ENCODE measurements around the gene ANKRD13B. TPM values are rescaled to one million over a fixed set of nuclear protein-coding genes. Genes with fewer than 3 reads are reported as not detected.
"Not testable (repeated sequence)": the region's sequence is repeated elsewhere in the genome, so short reads cannot be mapped to it uniquely, and the experiment has no call there.

Gene ANKRD13B
- total RNA-seq, 2 donors from 2014 or later, result 2.2 to 2.6 TPM

DNA sequence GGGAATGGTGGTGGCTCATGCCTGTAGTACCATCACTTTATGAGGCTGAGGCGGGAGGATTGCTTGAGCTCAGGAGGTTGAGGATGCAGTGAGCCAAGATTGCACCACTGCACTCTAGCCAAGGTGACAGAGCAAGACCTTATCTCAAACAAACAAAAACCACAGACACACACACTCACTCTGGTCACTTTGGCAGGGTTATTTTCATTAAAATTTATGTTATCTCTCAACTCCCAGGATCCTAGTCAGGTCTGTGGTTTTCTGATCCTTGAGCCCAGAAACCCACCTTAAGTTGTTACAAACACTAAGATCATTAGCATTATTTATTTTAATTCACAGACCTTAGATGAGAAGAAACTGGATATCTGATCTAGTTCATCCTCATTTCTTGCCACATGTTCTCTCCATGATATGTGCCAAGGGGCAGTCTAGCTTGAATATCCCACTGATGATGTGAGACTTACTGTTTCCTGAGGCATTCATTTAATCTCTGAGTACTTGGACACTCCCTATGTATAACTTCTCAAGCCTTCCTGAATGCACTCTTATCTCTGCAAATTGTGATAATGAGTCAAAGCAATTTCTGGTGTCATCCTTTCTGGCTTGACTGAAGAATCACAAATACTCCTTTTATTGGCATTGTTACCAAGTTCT is 35.7 kb upstream of the ANKRD13B start:
- no peaks in the 10 kb centered on the region for H3K9me3 Mint-ChIP-seq
- Histone ChIP-seq H3K4me3 (ENCODE audit: low read length) (no peak overlapping the region), H3K4me1 (ENCODE audit: control insufficient read depth, insufficient read depth, low read length) (no peaks in the 10 kb centered on the region), H3K27me3 (ENCODE audit: control insufficient read depth, insufficient read depth, low read length, poor library complexity, severe bottlenecking) (peaks cover 5% of the 10 kb centered on the region), H3K9me3 (ENCODE audit: control insufficient read depth, low read length) (no peaks in the 10 kb centered on the region), H3K36me3 (ENCODE audit: control insufficient read depth, insufficient read depth, low read length) (no peaks in the 10 kb centered on the region), H3K9ac (ENCODE audit: extremely low read depth, low read length, poor library complexity, severe bottlenecking) (no peak overlapping the region), H3K27ac (ENCODE audit: low read depth, low read length) (no peak overlapping the region)
- WGBS, 2 experiments (ENCODE audit: insufficient coverage in 1 of 2, insufficient read length in 1 of 2), result 100% methylated on average over 1 of the region's 1 CpG; no CpG with 5 or more reads in 1 of the 2 experiments
- H3K4me1 Mint-ChIP-seq, result peaks cover 4% of the 10 kb centered on the region
- TF ChIP-seq, protein P1, sequence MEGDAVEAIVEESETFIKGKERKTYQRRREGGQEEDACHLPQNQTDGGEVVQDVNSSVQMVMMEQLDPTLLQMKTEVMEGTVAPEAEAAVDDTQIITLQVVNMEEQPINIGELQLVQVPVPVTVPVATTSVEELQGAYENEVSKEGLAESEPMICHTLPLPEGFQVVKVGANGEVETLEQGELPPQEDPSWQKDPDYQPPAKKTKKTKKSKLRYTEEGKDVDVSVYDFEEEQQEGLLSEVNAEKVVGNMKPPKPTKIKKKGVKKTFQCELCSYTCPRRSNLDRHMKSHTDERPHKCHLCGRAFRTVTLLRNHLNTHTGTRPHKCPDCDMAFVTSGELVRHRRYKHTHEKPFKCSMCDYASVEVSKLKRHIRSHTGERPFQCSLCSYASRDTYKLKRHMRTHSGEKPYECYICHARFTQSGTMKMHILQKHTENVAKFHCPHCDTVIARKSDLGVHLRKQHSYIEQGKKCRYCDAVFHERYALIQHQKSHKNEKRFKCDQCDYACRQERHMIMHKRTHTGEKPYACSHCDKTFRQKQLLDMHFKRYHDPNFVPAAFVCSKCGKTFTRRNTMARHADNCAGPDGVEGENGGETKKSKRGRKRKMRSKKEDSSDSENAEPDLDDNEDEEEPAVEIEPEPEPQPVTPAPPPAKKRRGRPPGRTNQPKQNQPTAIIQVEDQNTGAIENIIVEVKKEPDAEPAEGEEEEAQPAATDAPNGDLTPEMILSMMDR (conservative IDR thresholded peaks at IDR 0.05), result no peak
- H3K4me3 Mint-ChIP-seq, result no peak overlapping the region
- no peaks in the 10 kb centered on the region for H3K36me3 Mint-ChIP-seq (ENCODE audit: low read depth)
- DNase-seq, result no peak
- H3K27me3 Mint-ChIP-seq (ENCODE audit: insufficient read depth), result peaks cover 15% of the 10 kb centered on the region
- no peak overlapping the region for H3K27ac Mint-ChIP-seq

DNA sequence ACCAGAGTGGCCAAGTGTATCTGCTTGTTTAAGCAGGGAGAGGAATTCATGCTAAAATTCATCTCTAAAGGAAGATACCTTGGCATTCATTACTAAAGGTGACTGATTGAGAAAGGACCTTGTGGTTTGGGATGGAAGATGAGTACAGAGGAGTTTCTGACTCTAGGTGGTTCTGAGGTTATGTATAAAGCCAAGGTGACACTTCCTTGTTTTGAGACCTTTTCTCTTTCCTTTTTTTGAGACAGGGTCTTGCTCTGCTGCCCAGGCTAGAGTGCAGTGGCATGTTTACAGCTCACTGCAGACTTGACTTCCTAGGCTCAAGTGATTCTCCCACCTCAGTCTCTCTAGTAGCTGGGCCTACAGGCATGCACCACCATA is 35.2 kb upstream of the ANKRD13B start:
- H3K27me3 ChIP-seq (ENCODE audit: control insufficient read depth, insufficient read depth, low read length, poor library complexity, severe bottlenecking), result peaks cover 10% of the 10 kb centered on the region
- no peak overlapping the region for H3K4me3 Mint-ChIP-seq
- H3K9ac ChIP-seq (ENCODE audit: extremely low read depth, low read length, poor library complexity, severe bottlenecking), result no peak overlapping the region
- no peaks in the 10 kb centered on the region for H3K36me3 Mint-ChIP-seq (ENCODE audit: low read depth)
- H3K27ac Mint-ChIP-seq, result no peak overlapping the region
- no peak overlapping the region for H3K27ac ChIP-seq (ENCODE audit: low read depth, low read length)
- no peak for DNase-seq
- H3K9me3 ChIP-seq (ENCODE audit: control insufficient read depth, low read length), result no peaks in the 10 kb centered on the region
- TF ChIP-seq, protein P1 (conservative IDR thresholded peaks at IDR 0.05), result no peak
- H3K9me3 Mint-ChIP-seq, result no peaks in the 10 kb centered on the region
- H3K27me3 Mint-ChIP-seq (ENCODE audit: insufficient read depth), result peaks cover 20% of the 10 kb centered on the region
- no peaks in the 10 kb centered on the region for H3K4me1 ChIP-seq (ENCODE audit: control insufficient read depth, insufficient read depth, low read length)
- peaks cover 4% of the 10 kb centered on the region for H3K4me1 Mint-ChIP-seq
- no peaks in the 10 kb centered on the region for H3K36me3 ChIP-seq (ENCODE audit: control insufficient read depth, insufficient read depth, low read length)
- H3K4me3 ChIP-seq (ENCODE audit: low read length), result no peak overlapping the region

DNA sequence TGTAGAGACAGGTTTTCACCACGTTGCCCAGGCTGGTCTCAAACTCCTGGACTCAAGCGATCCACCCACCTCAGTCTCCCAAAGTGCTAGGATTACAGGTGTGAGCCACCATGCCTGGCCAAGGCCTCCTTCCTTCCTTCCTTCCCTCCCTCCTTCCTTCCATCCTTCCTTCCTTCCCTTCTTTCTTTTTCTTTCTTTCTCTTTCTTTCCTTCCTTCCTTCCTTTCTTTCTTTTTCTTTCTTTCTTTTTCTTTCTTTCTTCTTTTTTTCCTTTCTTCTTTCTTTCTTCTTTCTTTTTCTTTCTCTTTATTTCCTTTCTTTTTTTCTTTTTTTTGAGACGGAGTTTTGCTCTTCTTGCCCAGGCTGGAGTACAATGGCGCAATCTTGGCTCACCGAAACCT is 34.8 kb upstream of the ANKRD13B start:
- not testable (repeated sequence) for H3K4me3 ChIP-seq (ENCODE audit: low read length); H3K36me3 Mint-ChIP-seq (ENCODE audit: low read depth); H3K27ac Mint-ChIP-seq; H3K27ac ChIP-seq (ENCODE audit: low read depth, low read length); H3K4me1 Mint-ChIP-seq; H3K4me3 Mint-ChIP-seq; H3K9me3 Mint-ChIP-seq; H3K36me3 ChIP-seq (ENCODE audit: control insufficient read depth, insufficient read depth, low read length); H3K4me1 ChIP-seq (ENCODE audit: control insufficient read depth, insufficient read depth, low read length); DNase-seq; H3K9me3 ChIP-seq (ENCODE audit: control insufficient read depth, low read length); H3K9ac ChIP-seq (ENCODE audit: extremely low read depth, low read length, poor library complexity, severe bottlenecking)
- H3K27me3 ChIP-seq (ENCODE audit: control insufficient read depth, insufficient read depth, low read length, poor library complexity, severe bottlenecking), result peaks cover 14% of the 10 kb centered on the region
- WGBS, 2 experiments (ENCODE audit: insufficient coverage in 1 of 2, insufficient read length in 1 of 2), result 95 to 96% methylated on average over 5 of the region's 5 CpGs
- H3K27me3 Mint-ChIP-seq (ENCODE audit: insufficient read depth), result peaks cover 24% of the 10 kb centered on the region

DNA sequence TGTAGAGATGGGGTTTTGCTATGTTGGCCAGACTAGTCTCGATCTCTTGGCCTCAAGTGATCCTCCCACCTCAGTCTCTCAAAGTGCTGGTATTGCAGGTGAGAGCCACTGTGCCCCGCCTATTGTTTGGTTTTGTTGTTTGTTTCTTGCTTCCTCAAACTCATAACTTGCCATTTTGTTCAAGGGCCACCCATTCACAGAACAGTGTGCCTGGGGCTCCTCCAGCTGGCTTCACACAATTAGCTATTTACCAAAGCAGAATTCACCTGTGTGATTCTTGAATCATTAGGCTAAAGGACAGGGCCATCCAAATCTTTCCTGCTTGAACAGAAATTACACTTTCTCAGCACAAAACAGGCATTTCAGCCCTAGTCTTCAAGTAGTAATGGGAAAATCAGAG is 33.3 kb upstream of the ANKRD13B start:
- no peaks in the 10 kb centered on the region for H3K9me3 ChIP-seq (ENCODE audit: control insufficient read depth, low read length)
- DNase-seq, result peak; percentile 30
- Mint-ChIP-seq H3K4me3 (no peak overlapping the region), H3K36me3 (ENCODE audit: low read depth) (no peaks in the 10 kb centered on the region), H3K27me3 (ENCODE audit: insufficient read depth) (peaks cover 34% of the 10 kb centered on the region), H3K27ac (no peak overlapping the region), H3K4me1 (peaks cover 4% of the 10 kb centered on the region), H3K9me3 (no peaks in the 10 kb centered on the region)
- H3K4me1 ChIP-seq (ENCODE audit: control insufficient read depth, insufficient read depth, low read length), result no peaks in the 10 kb centered on the region
- TF ChIP-seq, protein P1 (conservative IDR thresholded peaks at IDR 0.05), result no peak
- no peak overlapping the region for H3K27ac ChIP-seq (ENCODE audit: low read depth, low read length)
- H3K9ac ChIP-seq (ENCODE audit: extremely low read depth, low read length, poor library complexity, severe bottlenecking), result no peak overlapping the region
- H3K27me3 ChIP-seq (ENCODE audit: control insufficient read depth, insufficient read depth, low read length, poor library complexity, severe bottlenecking), result peaks cover 23% of the 10 kb centered on the region
- WGBS, 2 experiments (ENCODE audit: insufficient coverage in 1 of 2, insufficient read length in 1 of 2), result 82% methylated on average over 2 of the region's 2 CpGs; no CpG with 5 or more reads in 1 of the 2 experiments
- H3K4me3 ChIP-seq (ENCODE audit: low read length), result no peak overlapping the region
- H3K36me3 ChIP-seq (ENCODE audit: control insufficient read depth, insufficient read depth, low read length), result no peaks in the 10 kb centered on the region

All from endodermal cell (in vitro differentiated cells).